Activated naive CD4-positive, alpha-beta T cell treated with anti-CD3 and anti-CD28 coated beads for 36 hours (primary cell): ENCODE data around the gene NECTIN1. TPM values are rescaled to one million over a fixed set of nuclear protein-coding genes. Genes with fewer than 3 reads are reported as not detected.

ENCODE experiments used
- CTCF ChIA-PET: fragments of 350-600 bp; sonication (Branson Sonifier 250); formaldehyde crosslinking; loops from one replicate; lab custom pipeline; 2021; ENCODE audit warnings: antibody characterized with exemption; lab: Charles Lee
- DNase-seq: peaks from one replicate; pipeline ENCODE4 v3.0.0-alpha.2; 2020
- H3K27ac Mint-ChIP-seq: one replicate; pipeline ENCODE4 v1.8.0; 2021; ENCODE audit warnings: mild to moderate bottlenecking, mixed read lengths
- H3K27me3 Mint-ChIP-seq: one replicate; pipeline ENCODE4 v1.8.0; 2021; ENCODE audit warnings: low read depth, mixed read lengths
- H3K36me3 Mint-ChIP-seq: one replicate; pipeline ENCODE4 v1.8.0; 2021; ENCODE audit warnings: low read depth, mixed read lengths
- H3K4me1 Mint-ChIP-seq: one replicate; pipeline ENCODE4 v1.8.0; 2021; ENCODE audit warnings: low read depth, mixed read lengths
- H3K4me3 Mint-ChIP-seq: one replicate; pipeline ENCODE4 v1.8.0; 2021; ENCODE audit warnings: mild to moderate bottlenecking, moderate library complexity, mixed read lengths
- H3K9me3 Mint-ChIP-seq: one replicate; pipeline ENCODE4 v1.8.0; 2021; ENCODE audit warnings: mixed read lengths
- intact Hi-C: fragments of 100-400 bp; cut with micrococcal nuclease; formaldehyde crosslinking; loops from one replicate; pipeline ENCODE4 v1.15.1; 2023
- total RNA-seq, 2 experiments: library from RNA; stranded (reverse); gene quantifications; one replicate each; pipeline ENCODE4 v1.2.3, GENCODE V29; 2021

Gene NECTIN1
- total RNA-seq, 2 experiments from 2014 or later: 2.0 to 2.5 TPM

GRCh38 chr11:119622454-119623143, 106.4 kb downstream of the NECTIN1 start:
- DNase-seq: no peak
- intact Hi-C loops: no loop called here
- no peak overlapping the region for H3K4me3 Mint-ChIP-seq
- H3K27ac Mint-ChIP-seq: no peak overlapping the region
- CTCF ChIA-PET: interaction anchor here (1.0 to 2.3 kb wide), 3 partner anchors 19 to 107 kb away, joined by 3 to 6 read pairs (median 3); no protein-coding TSS in a partner anchor
- no peaks in the 10 kb centered on the region for H3K9me3 Mint-ChIP-seq
- peaks cover 6% of the 10 kb centered on the region for H3K27me3 Mint-ChIP-seq
- no peaks in the 10 kb centered on the region for H3K36me3 Mint-ChIP-seq
- H3K4me1 Mint-ChIP-seq: no peaks in the 10 kb centered on the region

DNA sequence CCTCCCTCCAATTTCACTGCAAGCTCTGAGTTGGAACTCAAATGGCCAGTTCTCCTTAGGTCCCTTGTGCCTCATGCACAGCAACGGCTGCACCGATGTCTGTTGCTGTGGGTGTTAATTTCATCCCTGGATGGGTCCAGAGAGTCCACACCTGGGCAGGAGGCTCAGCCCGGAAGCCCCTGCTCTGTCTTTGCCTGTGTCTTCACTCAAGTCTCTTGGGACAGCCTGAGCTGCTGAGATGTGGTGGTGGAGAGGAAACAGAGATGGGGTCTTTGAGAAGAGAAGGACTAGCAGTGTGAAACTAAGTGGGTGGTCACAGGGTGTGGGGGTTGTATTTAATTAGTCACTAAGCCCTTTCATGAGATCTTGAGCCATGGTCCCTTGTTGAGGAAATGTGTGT, 109.3 kb downstream of the NECTIN1 start:
- DNase-seq: no peak
- intact Hi-C loops: no loop called here
- Mint-ChIP-seq H3K36me3 (no peaks in the 10 kb centered on the region), H3K4me1 (no peaks in the 10 kb centered on the region), H3K27me3 (peaks cover 3% of the 10 kb centered on the region), H3K4me3 (no peak overlapping the region), H3K9me3 (no peaks in the 10 kb centered on the region), H3K27ac (no peak overlapping the region)
- CTCF ChIA-PET: no interaction called here

GRCh38 chr11:119618208-119618909, 110.6 kb downstream of the NECTIN1 start:
- no peaks in the 10 kb centered on the region for H3K4me1 Mint-ChIP-seq
- no peaks in the 10 kb centered on the region for H3K36me3 Mint-ChIP-seq
- DNase-seq: no peak
- no peaks in the 10 kb centered on the region for H3K9me3 Mint-ChIP-seq
- H3K27ac Mint-ChIP-seq: no peak overlapping the region
- intact Hi-C loops: no loop called here
- H3K27me3 Mint-ChIP-seq: peaks cover 3% of the 10 kb centered on the region
- CTCF ChIA-PET: interaction anchor here (1.3 to 1.5 kb wide), 2 partner anchors 9 to 81 kb away, joined by 3 to 4 read pairs; no protein-coding TSS in a partner anchor
- H3K4me3 Mint-ChIP-seq: no peak overlapping the region

DNA sequence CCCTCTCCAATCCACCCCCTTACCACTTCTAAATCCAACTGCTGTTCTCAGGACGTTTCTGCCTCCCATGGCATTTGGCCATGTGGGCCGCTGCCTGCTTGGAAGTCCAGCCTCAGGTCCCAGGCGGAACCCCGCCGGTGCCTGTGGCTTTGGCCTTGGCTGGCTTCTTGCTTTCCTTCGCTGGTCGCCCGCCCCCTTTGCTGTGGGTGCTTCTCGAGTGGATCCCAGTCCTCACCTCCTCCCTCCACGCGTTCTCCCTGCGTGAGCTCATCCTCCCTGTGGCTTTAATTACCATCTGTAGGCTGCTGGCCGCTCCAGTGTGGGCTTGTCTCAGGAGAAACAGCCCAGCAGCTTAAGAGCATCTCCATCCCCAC, 111.7 kb downstream of the NECTIN1 start:
- no peak for DNase-seq
- peaks cover 3% of the 10 kb centered on the region for H3K27me3 Mint-ChIP-seq
- H3K4me3 Mint-ChIP-seq: no peak overlapping the region
- no peaks in the 10 kb centered on the region for H3K4me1 Mint-ChIP-seq
- H3K27ac Mint-ChIP-seq: no peak overlapping the region
- CTCF ChIA-PET: interaction anchor here (1.3 to 1.5 kb wide), 2 partner anchors 10 to 80 kb away, joined by 3 to 4 read pairs; no protein-coding TSS in a partner anchor
- intact Hi-C loops: no loop called here
- no peaks in the 10 kb centered on the region for H3K36me3 Mint-ChIP-seq
- no peaks in the 10 kb centered on the region for H3K9me3 Mint-ChIP-seq

DNA sequence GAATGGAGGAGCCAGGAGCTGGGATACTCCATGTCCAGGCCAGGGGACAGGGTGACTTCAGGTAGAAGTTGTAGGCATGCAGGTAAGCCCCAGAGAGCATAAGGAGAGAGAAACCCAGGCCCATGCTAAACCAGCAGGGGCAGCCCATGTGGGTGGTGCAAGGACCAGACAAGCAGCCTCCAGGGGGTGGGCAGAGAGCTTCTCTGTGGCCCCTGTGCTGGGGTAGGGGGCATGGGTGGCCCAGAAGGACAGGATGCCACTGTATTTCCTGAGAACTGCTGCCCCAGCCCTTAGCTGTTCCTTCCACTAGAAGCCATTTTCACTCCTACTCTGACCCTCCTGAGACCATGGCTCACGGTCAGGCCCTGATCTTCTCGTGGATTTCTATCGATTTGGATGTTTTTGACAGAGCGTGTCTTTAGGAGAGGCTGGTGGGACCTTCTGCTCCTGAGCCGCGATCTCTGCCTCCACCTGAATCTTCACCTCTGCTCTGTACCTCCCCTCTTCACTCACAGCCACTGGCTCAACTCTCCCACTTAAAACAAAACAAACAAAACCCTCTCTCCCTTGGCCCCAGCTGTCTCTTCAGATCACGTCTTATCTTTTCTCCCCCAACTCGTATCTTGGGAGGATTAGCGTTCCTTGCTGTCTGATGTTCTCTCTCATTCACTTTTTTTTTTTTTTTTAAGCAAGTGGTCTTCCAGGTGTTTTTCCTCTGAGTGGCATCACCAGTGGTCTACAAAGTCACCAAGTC, 112.2 kb downstream of the NECTIN1 start:
- H3K4me3 Mint-ChIP-seq: no peak overlapping the region
- intact Hi-C loops: no loop called here
- peaks cover 3% of the 10 kb centered on the region for H3K27me3 Mint-ChIP-seq
- DNase-seq: no peak
- H3K36me3 Mint-ChIP-seq: no peaks in the 10 kb centered on the region
- CTCF ChIA-PET: interaction anchor here (0.6 to 1.5 kb wide), 3 partner anchors 10 to 117 kb away, joined by 3 to 4 read pairs (median 3); no protein-coding TSS in a partner anchor
- no peak overlapping the region for H3K27ac Mint-ChIP-seq
- no peaks in the 10 kb centered on the region for H3K9me3 Mint-ChIP-seq
- H3K4me1 Mint-ChIP-seq: no peaks in the 10 kb centered on the region

DNA sequence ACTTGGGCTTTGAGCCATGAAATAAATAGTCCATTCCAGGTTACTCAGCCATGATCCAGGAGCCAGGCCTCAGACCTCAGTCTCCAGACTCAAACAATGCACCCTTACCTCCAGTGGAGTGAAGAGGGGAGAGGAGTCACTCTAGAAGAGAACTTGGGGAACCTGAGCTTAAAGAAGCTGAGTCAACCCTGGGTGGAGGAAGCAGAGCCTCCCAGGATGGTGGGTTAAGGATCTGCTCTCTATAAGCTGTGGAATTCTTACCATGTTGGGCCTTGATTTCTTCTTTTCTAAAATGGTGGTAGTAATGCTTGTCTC, 113.2 kb downstream of the NECTIN1 start:
- no peaks in the 10 kb centered on the region for H3K36me3 Mint-ChIP-seq
- peaks cover 3% of the 10 kb centered on the region for H3K27me3 Mint-ChIP-seq
- intact Hi-C loops: no loop called here
- no peak for DNase-seq
- no peak overlapping the region for H3K27ac Mint-ChIP-seq
- H3K4me3 Mint-ChIP-seq: no peak overlapping the region
- no peaks in the 10 kb centered on the region for H3K9me3 Mint-ChIP-seq
- no peaks in the 10 kb centered on the region for H3K4me1 Mint-ChIP-seq
- CTCF ChIA-PET: interaction anchor here (0.6 kb wide), 1 partner anchor 118 kb away, joined by 3 read pairs; no protein-coding TSS in a partner anchor

GRCh38 chr11:119615003-119615881, 113.8 kb downstream of the NECTIN1 start:
- Mint-ChIP-seq H3K4me3 (no peak overlapping the region), H3K4me1 (no peaks in the 10 kb centered on the region), H3K27ac (no peak overlapping the region), H3K9me3 (no peaks in the 10 kb centered on the region), H3K36me3 (no peaks in the 10 kb centered on the region), H3K27me3 (no peaks in the 10 kb centered on the region)
- CTCF ChIA-PET: no interaction called here
- intact Hi-C loops: no loop called here
- DNase-seq: no peak

- Mint-ChIP-seq H3K4me3 (no peak overlapping the region), H3K36me3 (no peaks in the 10 kb centered on the region), H3K27ac (no peak overlapping the region), H3K4me1 (no peaks in the 10 kb centered on the region), H3K27me3 (no peaks in the 10 kb centered on the region), H3K9me3 (no peaks in the 10 kb centered on the region)
- no peak for DNase-seq
- CTCF ChIA-PET: no interaction called here
- intact Hi-C loops: no loop called here
These were observed 114.6 kb downstream of the NECTIN1 start for GRCh38 chr11:119614222-119615002.

DNA sequence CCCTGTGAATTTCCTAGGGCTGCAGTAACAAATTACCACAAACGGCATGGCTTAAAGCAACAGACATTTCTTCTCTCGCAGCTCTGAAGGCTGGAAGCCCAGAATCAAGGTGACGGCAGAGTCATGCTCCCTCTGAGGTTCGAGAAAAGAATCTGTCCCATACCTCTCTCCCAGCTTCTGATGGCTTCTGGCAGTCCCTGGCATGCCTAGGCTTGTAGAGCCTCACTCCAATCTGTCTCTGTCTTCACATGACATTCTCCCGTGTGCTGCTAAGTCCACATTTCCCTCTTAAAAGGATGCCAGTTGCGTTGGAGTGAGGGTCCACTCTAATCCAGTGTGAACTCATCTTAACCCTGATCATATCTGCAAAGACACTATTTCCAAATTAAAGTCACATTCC, 116.2 kb downstream of the NECTIN1 start:
- no peaks in the 10 kb centered on the region for H3K36me3 Mint-ChIP-seq
- CTCF ChIA-PET: no interaction called here
- DNase-seq: no peak
- H3K4me1 Mint-ChIP-seq: no peaks in the 10 kb centered on the region
- no peaks in the 10 kb centered on the region for H3K9me3 Mint-ChIP-seq
- no peak overlapping the region for H3K27ac Mint-ChIP-seq
- peaks cover 5% of the 10 kb centered on the region for H3K27me3 Mint-ChIP-seq
- intact Hi-C loops: no loop called here
- no peak overlapping the region for H3K4me3 Mint-ChIP-seq

DNA sequence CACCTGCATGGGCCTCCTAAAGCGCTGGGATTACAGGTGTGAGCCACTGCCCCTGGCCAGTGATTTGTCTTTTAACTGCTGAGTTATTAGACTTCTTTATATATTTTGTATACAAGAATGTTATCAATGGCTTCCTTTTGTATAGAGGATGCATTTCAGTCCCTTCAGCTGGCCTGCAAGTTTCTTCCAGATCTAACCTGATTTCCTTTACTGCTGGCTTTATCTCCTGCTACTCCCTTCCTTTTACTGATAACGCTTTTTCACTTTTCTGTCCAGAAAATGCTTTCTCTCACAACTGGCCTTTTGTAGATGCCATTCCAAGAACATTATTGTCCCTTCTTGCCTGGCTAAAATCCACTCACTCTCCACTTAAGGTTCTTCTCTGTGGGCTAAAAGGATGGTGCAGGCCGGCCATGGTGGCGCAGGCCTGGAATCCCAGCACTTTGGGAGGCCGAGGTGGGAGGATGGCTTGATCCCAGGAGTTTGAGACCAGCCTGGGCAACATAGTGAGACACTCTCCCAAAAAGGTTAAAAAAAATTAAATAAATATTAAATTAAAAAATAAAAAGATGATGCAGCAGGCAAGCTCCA, 118.1 kb downstream of the NECTIN1 start:
- Mint-ChIP-seq H3K27me3 (peaks cover 5% of the 10 kb centered on the region), H3K4me3 (no peak overlapping the region), H3K9me3 (no peaks in the 10 kb centered on the region), H3K4me1 (no peaks in the 10 kb centered on the region), H3K36me3 (no peaks in the 10 kb centered on the region), H3K27ac (no peak overlapping the region)
- intact Hi-C loops: no loop called here
- CTCF ChIA-PET: no interaction called here
- no peak for DNase-seq

DNA sequence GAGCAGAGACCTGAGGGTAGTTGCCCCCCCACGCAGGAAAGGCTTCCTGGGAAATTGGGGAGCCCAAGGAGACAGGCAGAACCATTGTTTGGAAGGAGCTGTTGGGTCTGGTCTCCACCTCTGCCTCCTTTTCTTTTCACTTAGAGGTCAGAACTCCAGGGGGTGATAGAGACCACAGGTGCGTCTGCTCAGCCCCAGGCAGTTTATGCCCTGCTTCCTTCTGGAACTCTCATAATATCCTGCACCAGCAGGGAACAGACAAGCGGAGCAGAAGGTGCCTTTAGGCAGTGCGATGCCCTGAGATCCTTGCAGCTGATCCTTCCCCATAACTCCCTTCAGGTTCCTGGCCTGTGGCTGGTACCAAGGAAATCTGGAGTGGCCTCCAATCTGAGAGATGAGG, 120.2 kb downstream of the NECTIN1 start:
- no peak for DNase-seq
- no peak overlapping the region for H3K27ac Mint-ChIP-seq
- no peaks in the 10 kb centered on the region for H3K36me3 Mint-ChIP-seq
- CTCF ChIA-PET: interaction anchor here (0.5 to 1.0 kb wide), 2 partner anchors 12 to 31 kb away, joined by 3 read pairs; no protein-coding TSS in a partner anchor
- H3K27me3 Mint-ChIP-seq: peaks cover 8% of the 10 kb centered on the region
- H3K4me1 Mint-ChIP-seq: no peaks in the 10 kb centered on the region
- H3K4me3 Mint-ChIP-seq: no peak overlapping the region
- intact Hi-C loops: no loop called here
- no peaks in the 10 kb centered on the region for H3K9me3 Mint-ChIP-seq
